Thoracic aorta (tissue), 2 donors: ENCODE measurements around the gene DACT2. TPM values are rescaled to one million over a fixed set of nuclear protein-coding genes. Genes with fewer than 3 reads are reported as not detected.

Source experiments
- ATAC-seq: fragments of 150-250 bp; one replicate; pipeline ENCODE4 v1.8.0; 2017; ENCODE audit warnings: low read depth; ENCODE audit not compliant: insufficient number of reproducible peaks, low FRiP score
- DNase-seq: peaks from one replicate; pipeline ENCODE4 v3.0.0-alpha.2; 2020; ENCODE audit warnings: low spot score
- H3K27ac ChIP-seq, 2 donors: fragments of 200-600 bp; sonication (generic); 1 replicate in 1 of 2; 2 replicates in 1 of 2; pipeline ENCODE4 v1.5.1; 2016; ENCODE audit warnings: mild to moderate bottlenecking in 2 of 2, moderate library complexity in 2 of 2
- H3K27me3 ChIP-seq: fragments of 200-600 bp; sonication (generic); replicated peaks from 2 replicates; pipeline ENCODE4 v1.6.0; 2016; ENCODE audit warnings: mild to moderate bottlenecking; ENCODE audit not compliant: insufficient read depth
- H3K36me3 ChIP-seq: fragments of 200-600 bp; sonication (generic); one replicate; pipeline ENCODE4 v1.5.1; 2016
- H3K4me1 ChIP-seq, 2 donors: fragments of 200-600 bp; sonication (generic); 1 replicate in 1 of 2; 2 replicates in 1 of 2; pipeline versions ENCODE4 v1.5.1 to v1.6.0; 2016; ENCODE audit warnings: low read depth in 2 of 2, mild to moderate bottlenecking in 1 of 2; ENCODE audit not compliant: control insufficient read depth in 1 of 2
- H3K4me3 ChIP-seq: fragments of 200-600 bp; sonication (generic); 2 replicates; pipeline ENCODE4 v1.5.1; 2016; ENCODE audit warnings: mild to moderate bottlenecking
- H3K9me3 ChIP-seq: fragments of 200-600 bp; sonication (generic); 2 replicates; pipeline ENCODE4 v1.5.1; 2016
- total RNA-seq, 2 donors: library from RNA; depleted of rRNA; stranded (reverse); fragments of >200 nt; gene quantifications; one replicate each; pipeline versions ENCODE4 v1.1.0 to v1.2.3, GENCODE V29; 2016
- TF ChIP-seq, protein P1 (sequence below): fragments of 200-600 bp; sonication (generic); IDR thresholded peaks from one replicate; pipeline ENCODE4 v1.5.1; 2019; ENCODE audit warnings: antibody characterized with exemption

The DACT2 gene
- total RNA-seq, 2 donors from 2014 or later = 0.28 to 0.41 TPM

DNA sequence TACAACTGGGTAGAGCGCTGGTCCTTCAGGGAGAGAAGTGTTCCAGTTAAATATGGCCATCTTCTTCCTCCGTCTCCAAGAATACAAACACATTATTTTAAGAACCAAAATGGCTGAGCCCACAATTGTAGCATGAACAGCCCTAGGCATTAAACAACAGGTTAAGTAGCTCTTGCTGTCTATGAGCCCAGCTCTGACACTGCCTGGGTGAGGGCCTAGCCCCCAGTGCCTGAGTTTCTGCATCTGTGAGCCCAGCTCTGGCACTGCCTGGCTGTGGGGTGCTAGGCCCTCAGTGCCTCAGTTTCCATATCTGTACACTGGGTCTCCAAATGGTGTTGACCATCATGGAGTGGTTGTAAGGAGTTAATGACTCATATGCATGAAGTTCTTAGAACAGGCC is 24.8 kb upstream of the DACT2 start:
- DNase-seq (no peak), ATAC-seq (no peak)
- H3K36me3 ChIP-seq = no peaks in the 10 kb centered on the region
- no peak overlapping the region for H3K27ac ChIP-seq
- no peaks in the 10 kb centered on the region for H3K4me1 ChIP-seq
- no peaks in the 10 kb centered on the region for H3K9me3 ChIP-seq
- no peaks in the 10 kb centered on the region for H3K27me3 ChIP-seq
- TF ChIP-seq, protein P1, sequence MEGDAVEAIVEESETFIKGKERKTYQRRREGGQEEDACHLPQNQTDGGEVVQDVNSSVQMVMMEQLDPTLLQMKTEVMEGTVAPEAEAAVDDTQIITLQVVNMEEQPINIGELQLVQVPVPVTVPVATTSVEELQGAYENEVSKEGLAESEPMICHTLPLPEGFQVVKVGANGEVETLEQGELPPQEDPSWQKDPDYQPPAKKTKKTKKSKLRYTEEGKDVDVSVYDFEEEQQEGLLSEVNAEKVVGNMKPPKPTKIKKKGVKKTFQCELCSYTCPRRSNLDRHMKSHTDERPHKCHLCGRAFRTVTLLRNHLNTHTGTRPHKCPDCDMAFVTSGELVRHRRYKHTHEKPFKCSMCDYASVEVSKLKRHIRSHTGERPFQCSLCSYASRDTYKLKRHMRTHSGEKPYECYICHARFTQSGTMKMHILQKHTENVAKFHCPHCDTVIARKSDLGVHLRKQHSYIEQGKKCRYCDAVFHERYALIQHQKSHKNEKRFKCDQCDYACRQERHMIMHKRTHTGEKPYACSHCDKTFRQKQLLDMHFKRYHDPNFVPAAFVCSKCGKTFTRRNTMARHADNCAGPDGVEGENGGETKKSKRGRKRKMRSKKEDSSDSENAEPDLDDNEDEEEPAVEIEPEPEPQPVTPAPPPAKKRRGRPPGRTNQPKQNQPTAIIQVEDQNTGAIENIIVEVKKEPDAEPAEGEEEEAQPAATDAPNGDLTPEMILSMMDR = no peak
- no peak overlapping the region for H3K4me3 ChIP-seq

DNA sequence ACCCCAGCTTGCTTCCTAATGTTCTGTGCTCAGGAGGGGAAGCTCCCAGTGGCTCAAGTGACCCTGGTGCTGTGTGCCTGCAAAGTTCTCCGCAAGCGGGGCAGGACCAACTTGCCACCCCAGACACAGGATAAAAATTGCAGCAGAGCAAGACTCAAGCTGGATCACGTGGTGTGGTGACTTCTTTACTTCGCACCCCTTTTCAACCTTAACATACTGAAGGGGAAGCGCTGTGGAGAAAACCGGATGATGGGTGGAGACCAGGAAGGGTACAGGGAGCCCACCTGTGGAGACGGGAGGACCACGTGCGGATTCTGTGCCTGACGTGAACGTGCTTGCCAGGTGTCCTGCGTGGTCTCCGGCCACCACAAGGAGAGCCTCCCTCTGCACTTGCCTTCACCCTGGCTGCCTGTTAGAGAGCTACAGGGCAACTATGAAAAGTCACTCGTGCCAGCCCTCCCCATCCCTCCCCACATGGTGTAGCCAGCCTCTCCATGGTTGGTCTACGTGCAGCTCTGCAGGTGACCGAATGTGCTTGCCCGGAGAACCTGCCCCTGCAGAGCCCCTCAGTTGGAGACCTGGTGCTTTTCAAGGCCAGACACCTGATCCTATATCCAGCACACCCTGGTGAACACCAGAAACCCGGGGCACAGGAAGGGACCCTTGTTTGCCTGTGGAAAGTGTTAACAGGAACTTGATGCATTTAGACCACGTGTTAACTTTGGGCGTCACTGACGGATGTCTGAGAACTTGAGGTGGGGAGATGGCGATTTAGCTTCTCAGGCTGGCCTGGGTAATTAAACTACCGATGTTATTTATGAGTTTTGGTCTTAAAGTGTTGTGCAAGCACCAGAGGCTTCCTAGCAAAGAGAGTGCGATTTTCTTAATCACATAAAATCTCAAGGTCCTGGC is 23.9 kb upstream of the DACT2 start:
- DNase-seq (no peak), ATAC-seq (no peak)
- H3K4me1 ChIP-seq = no peaks in the 10 kb centered on the region
- no peaks in the 10 kb centered on the region for H3K27me3 ChIP-seq
- TF ChIP-seq, protein P1 = no peak
- H3K4me3 ChIP-seq = no peak overlapping the region
- H3K27ac ChIP-seq = no peak overlapping the region
- H3K9me3 ChIP-seq = no peaks in the 10 kb centered on the region
- H3K36me3 ChIP-seq = no peaks in the 10 kb centered on the region

DNA sequence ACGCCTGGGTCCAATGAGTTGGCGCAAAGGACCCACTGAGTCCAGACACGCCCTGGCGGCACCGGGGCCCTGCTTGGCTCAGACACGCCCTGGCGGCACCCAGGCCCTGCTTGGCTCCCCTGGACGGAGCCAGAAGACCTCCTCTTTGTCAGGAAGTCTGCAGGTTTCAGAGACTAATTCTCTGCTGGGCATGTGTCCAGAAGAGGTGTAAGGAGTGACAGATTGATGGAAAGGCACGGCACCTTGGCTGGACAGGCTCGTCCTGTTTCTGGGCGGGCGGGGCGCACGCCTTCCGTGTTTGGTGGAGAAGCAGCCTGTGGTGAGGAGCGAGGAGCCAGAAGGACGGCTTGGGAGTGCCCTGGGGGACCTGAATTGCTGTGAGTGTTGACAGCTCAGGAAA is 23.1 kb upstream of the DACT2 start:
- ATAC-seq (no peak), DNase-seq (no peak)
- H3K4me1 ChIP-seq = no peaks in the 10 kb centered on the region

GRCh38 chr6:168341280-168341900 is 21.8 kb upstream of the DACT2 start:
- TF ChIP-seq, protein P1 = no peak
- no peak for DNase-seq
- Histone ChIP-seq H3K27ac (no peak overlapping the region), H3K4me1 (no peaks in the 10 kb centered on the region), H3K4me3 (no peak overlapping the region), H3K36me3 (no peaks in the 10 kb centered on the region), H3K27me3 (no peaks in the 10 kb centered on the region), H3K9me3 (no peaks in the 10 kb centered on the region)
- no peak for ATAC-seq

More for the DNA sequence above, 23.1 kb upstream of the DACT2 start:
- Histone ChIP-seq H3K9me3 (no peaks in the 10 kb centered on the region), H3K4me3 (no peak overlapping the region), H3K36me3 (no peaks in the 10 kb centered on the region), H3K27ac (no peak overlapping the region), H3K27me3 (no peaks in the 10 kb centered on the region)
- TF ChIP-seq, protein P1 = no peak

DNA sequence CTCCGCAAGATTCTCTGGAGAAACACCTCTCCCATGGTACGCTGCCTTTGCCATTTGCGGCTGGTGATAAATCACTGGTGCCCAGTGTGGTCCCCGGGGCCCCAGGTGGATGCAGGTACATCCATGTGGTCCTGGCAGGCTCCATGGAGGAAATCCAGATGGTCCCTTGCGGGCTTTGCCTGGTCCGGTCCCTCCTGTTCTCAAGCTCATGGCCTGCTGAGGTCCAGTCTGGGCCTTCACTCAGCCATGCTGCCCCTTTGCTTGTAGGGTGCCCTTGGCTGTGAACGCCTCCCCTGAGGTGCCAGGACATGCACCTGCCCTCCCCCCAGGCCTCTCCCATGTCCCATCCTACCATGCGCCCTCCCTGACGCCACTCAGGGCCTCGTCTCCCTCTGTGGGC is 21.2 kb upstream of the DACT2 start:
- Histone ChIP-seq H3K4me1 (no peaks in the 10 kb centered on the region), H3K27me3 (no peaks in the 10 kb centered on the region), H3K4me3 (no peak overlapping the region), H3K27ac (no peak overlapping the region), H3K36me3 (no peaks in the 10 kb centered on the region), H3K9me3 (no peaks in the 10 kb centered on the region)
- DNase-seq = no peak
- TF ChIP-seq, protein P1 = no peak
- ATAC-seq = no peak
